ENCODE measurements around the gene DGKI.

The DGKI gene

GRCh38 chr7:137787301-137787976, 59.3 kb downstream of the DGKI start:
- no peak overlapping the region for H3K4me3 ChIP-seq (ENCODE audit: low read depth, low read length)

GRCh38 chr7:137778511-137778910, 68.3 kb downstream of the DGKI start:
- no peak overlapping the region for H3K4me3 ChIP-seq (ENCODE audit: low read depth, low read length)
- no peak for TF ChIP-seq CTCF (IDR thresholded peaks at IDR 0.05; ENCODE audit: low read depth, low read length)

More at GRCh38 chr7:137787301-137787976, 59.3 kb downstream of the DGKI start:
- TF ChIP-seq CTCF (IDR thresholded peaks at IDR 0.05; ENCODE audit: low read depth, low read length), result no peak

GRCh38 chr7:137774793-137775201, 72.0 kb downstream of the DGKI start:
- no peak overlapping the region for H3K4me3 ChIP-seq (ENCODE audit: low read depth, low read length)
- TF ChIP-seq CTCF (IDR thresholded peaks at IDR 0.05; ENCODE audit: low read depth, low read length), result no peak

GRCh38 chr7:137772748-137773147, 74.0 kb downstream of the DGKI start:
- no peak overlapping the region for H3K4me3 ChIP-seq (ENCODE audit: low read depth, low read length)
- no peak for TF ChIP-seq CTCF (IDR thresholded peaks at IDR 0.05; ENCODE audit: low read depth, low read length)

- H3K4me3 ChIP-seq (ENCODE audit: low read depth, low read length), result no peak overlapping the region
Observed at GRCh38 chr7:137772316-137772715, 74.5 kb downstream of the DGKI start.

GRCh38 chr7:137771679-137772078, 75.1 kb downstream of the DGKI start:
- no peak overlapping the region for H3K4me3 ChIP-seq (ENCODE audit: low read depth, low read length)
- TF ChIP-seq CTCF (IDR thresholded peaks at IDR 0.05; ENCODE audit: low read depth, low read length), result no peak

More at GRCh38 chr7:137772316-137772715, 74.5 kb downstream of the DGKI start:
- TF ChIP-seq CTCF (IDR thresholded peaks at IDR 0.05; ENCODE audit: low read depth, low read length), result no peak

GRCh38 chr7:137771273-137771672, 75.5 kb downstream of the DGKI start:
- TF ChIP-seq CTCF (IDR thresholded peaks at IDR 0.05; ENCODE audit: low read depth, low read length), result no peak
- H3K4me3 ChIP-seq (ENCODE audit: low read depth, low read length), result no peak overlapping the region
